AG08395 (cell line): ENCODE measurements around the gene PLEKHH2.
"Not testable (repeated sequence)": the region's sequence is repeated elsewhere in the genome, so short reads cannot be mapped to it uniquely, and the experiment has no call there.

Experiments
- DNase-seq: peaks from one replicate; pipeline ENCODE4 v3.0.0; 2012; ENCODE audit warnings: mixed read lengths, low spot score

Gene PLEKHH2

GRCh38 chr2:43637030-43637803, at the start of gene PLEKHH2:
PLEKHH2 (plus strand) TSS chr2:43637260; CDS start chr2:43644674, 7,414 bp downstream.
- DNase-seq: peak; percentile 98

GRCh38 chr2:43592443-43592842, 44.6 kb upstream of the PLEKHH2 start:
- peak; percentile 26 for DNase-seq

DNA sequence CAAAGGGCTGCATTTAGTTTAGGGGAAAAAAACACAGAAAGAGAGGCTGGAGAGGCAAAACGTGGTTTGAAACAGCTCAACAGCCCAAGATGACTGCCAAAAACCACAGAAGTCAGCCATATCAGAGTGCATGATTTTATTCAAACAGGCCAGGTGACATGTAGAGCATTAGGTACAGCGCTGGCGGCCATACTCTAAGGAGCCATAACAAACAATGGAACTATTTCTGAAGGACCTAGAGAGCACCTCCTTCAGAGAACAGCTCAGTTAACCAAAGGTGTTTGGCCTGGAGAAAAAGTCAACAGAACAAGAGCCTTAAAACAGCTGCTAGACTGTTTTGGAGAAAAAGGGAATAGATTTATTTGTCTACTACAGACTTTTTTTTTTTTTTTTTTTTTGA, 43.8 kb upstream of the PLEKHH2 start:
- DNase-seq: no peak

DNA sequence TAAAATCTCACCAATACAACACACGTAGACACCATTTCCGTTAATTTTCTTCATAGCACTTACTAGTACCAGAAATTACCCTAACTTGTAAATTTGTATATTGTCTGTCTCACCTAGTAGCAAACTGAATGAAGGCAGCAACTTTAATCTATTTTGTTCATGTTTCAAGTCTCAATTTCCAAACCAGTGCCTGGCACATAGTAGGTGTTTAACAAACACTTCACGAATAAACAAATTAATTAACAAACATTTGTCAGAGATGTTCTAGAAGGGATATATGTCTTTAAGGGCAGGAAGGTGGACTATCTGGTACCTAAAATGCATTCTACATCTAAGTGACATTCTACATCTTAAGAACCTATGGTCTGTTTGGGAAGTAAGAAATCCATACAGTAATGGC, 42.2 kb upstream of the PLEKHH2 start:
- DNase-seq: no peak

DNA sequence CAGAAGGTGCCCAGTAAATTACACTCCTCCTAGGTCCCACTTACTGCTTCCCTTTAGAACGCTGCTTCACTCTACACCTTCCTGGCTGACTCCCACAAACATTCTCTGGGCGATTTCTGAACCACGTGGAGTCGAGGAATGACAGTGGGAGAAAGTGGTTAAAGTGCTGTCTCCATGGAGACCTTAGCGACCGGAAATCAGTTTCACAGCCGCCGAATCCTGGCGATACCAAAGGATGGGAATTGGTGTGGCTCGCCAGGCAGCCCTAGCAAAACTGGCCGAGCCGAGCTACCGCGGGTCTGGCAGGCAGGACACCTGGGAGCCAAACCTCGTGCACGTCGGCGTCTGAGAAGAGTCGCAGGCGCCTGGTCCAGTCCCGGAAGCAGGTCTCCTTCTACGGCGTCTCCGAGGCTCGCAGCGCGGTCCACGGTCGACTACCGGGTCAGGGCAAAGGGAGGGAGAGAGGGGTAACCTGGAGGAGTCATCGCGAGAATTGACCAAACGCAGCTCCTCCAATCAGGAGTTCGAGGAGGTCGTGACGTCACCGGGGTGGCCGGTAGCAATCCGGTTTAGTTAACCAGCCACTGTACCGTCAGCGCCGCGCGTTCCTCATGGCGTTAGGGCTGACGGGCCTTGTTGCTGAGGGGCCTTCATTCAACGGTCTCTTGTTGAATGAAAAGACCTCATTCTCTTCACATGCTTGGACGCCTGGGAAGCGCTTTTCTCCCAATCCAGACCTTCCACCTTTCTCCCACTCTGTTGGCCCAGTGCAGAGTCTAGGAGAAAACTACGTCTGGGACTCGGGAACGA, 41.3 kb upstream of the PLEKHH2 start, which contains the start of gene THADA:
Gene THADA, minus strand, starts transcription at position 436 of the 810 bp plus-strand sequence. CDS start 3,646 bp downstream, outside the sequence.
- peak; percentile 98 for DNase-seq

DNA sequence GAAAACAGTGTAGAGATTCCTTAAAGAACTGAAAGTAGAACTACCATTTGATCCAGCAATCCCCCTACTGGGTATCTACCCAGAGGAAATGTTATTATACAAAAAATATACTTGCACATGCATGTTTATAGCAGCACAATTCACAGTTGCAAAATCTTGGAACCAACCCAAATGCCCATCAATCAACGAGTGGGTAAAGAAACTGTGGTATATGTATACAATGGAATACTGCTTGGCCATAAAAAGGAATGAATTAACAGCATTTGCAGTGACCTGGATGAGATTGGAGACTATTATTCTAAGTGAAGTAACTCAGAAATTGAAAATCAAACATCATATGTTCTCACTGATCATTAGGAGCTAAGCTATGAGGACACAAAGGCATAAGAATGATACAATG, 36.5 kb upstream of the PLEKHH2 start:
- not testable (repeated sequence) for DNase-seq

DNA sequence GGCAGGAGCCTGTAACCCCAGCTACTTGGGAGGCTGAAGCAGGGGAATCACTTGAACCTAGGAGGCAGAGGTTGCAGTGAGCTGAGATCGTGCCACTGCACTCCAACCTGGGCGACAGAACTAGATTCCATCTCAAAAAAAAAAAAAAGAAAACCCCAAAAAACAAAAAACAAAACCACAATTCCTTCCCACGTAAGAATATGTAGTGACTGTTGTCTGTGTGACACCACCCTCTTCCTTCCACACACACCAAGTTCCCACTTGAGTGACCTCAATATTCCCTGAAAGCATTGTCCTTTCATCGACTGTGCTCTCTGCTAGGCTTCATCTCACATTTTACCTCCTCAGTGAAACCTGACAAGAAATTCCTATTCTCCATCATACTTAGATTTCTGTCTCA, 32.4 kb upstream of the PLEKHH2 start:
- no peak for DNase-seq

GRCh38 chr2:43605079-43605655, 31.9 kb upstream of the PLEKHH2 start:
- DNase-seq: peak; percentile 70

DNA sequence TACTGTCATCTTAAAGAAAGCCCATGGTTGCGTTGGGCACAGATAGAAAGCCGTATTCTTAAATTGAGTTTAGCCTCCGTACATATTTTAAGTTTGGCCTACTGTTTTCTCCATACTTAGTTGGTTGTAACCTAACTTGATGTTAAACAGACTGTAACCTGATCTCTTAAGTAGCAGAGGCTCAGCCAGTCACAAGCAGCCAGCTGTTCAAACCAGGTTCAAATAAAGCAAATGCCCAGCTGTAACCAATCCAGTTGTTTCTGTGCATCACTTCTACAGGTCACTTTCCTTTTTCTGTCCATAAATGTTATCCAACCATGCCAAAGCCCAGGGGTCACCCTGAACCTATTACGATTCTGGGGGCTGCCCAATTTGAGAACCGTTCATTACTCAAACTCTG, 31.2 kb upstream of the PLEKHH2 start:
- DNase-seq: no peak

GRCh38 chr2:43609290-43609918, 27.7 kb upstream of the PLEKHH2 start:
- peak; percentile 62 for DNase-seq

- DNase-seq: no peak
Observed at GRCh38 chr2:43610361-43610760, 26.7 kb upstream of the PLEKHH2 start.

GRCh38 chr2:43611987-43612894, 24.8 kb upstream of the PLEKHH2 start:
- peak; percentile 75 for DNase-seq

GRCh38 chr2:43612944-43613343, 24.1 kb upstream of the PLEKHH2 start:
- no peak for DNase-seq

GRCh38 chr2:43616967-43617680, 19.9 kb upstream of the PLEKHH2 start:
- no peak for DNase-seq

DNA sequence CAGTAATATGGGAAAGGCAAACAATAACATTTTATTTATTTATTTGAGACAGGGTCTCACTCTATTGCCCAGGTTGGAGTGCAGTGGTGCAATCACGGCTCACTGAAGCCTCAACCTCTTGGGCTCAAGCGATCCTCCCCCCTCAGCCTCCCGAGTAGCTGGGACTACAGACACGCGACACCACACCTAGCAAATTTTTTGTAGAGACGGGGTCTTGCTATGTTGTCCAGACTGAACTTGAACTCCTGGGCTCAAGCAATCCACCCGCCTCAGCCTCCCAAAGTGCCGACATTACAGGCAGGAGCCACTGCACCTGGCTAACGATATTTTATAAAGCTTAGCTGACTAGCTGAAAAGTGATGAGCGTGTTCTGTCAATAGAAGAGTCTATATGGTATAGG, 17.5 kb upstream of the PLEKHH2 start:
- no peak for DNase-seq

DNA sequence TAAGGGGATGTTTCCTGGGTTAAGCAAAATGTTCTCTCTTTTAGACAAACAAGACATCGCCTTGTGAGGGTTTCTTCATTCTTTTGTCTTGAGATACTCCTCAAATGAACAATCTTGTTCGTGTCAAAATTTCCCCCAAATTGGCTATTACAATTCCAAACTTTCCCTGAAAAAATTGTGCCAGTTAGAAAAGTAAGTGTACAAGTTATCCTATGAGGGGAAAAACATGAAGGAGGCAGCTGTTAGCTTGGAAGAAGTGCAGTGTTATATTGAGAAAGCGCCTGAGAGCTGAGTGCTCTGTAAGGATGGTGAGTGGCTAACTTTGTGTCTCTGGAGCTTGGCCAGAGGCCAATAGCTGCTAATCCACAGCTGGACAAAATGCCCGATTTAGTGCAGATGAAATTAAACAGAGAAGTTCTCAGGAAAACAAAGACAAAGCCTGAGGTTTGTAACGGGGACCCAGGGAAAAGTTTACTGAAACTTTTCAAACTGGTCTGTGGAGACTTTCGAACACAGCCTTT, 14.1 kb upstream of the PLEKHH2 start:
- DNase-seq: no peak

DNA sequence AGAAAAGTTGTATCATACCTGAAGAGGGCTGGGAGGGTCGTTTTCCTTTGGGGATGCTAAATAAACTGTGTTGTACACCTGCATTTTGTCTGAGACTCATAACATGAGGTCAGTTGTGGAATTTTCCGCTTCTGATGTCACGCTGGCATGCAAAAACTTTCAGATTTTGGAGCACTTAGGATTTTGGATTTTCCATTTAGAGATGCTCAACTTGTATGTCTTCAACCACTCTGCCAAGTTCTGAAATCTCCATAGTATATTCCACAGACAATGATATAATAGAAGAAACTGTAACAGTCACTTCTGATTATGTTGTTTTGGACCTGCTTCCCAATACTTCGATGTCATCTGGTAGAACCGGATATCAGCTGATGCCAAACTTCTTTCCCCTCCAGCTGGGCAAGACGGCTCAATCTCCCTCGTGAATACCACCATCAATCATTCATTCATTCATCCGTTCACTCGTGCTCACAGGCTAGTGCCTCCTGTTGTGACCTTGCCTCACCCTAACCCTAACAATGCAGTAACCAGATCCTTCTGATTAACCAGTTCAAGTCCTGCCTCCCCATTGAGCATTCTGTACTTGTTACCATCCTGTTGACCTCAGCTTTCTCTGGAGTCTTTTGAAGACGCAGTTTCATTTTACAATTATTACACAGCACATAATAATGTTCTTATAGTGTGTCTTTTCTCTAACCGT, 5.3 kb upstream of the PLEKHH2 start:
- DNase-seq: no peak

- peak; percentile 49 for DNase-seq
Observed at GRCh38 chr2:43634604-43635306, 2.3 kb upstream of the PLEKHH2 start.

- not testable (repeated sequence) for DNase-seq
Observed at GRCh38 chr2:43636153-43636552, 907 bp upstream of the PLEKHH2 start.
